Transverse colon (tissue), 4 donors: ENCODE results near the gene INPP5F.

ENCODE experiments used
- POLR2AphosphoS5 ChIP-seq, 3 donors: sonication (generic); formaldehyde crosslinking; IDR thresholded peaks; one replicate each; pipeline ENCODE4 v1.6.1; 2016; ENCODE audit warnings: antibody characterized with exemption in 3 of 3
- TF ChIP-seq, protein P1 (sequence below), 5 experiments: fragments of 200-600 bp in 3 of 5; fragments of 450-650 bp in 2 of 5; sonication (generic) in 3 of 5; IDR thresholded peaks; 1 replicate in 2 of 5; 2 replicates in 3 of 5; pipeline ENCODE4 v1.5.1; 2016 to 2017; ENCODE audit warnings: antibody characterized with exemption in 5 of 5, inconsistent platforms in 3 of 5, mild to moderate bottlenecking in 2 of 5, moderate library complexity in 1 of 5

- TF ChIP-seq, protein P1, sequence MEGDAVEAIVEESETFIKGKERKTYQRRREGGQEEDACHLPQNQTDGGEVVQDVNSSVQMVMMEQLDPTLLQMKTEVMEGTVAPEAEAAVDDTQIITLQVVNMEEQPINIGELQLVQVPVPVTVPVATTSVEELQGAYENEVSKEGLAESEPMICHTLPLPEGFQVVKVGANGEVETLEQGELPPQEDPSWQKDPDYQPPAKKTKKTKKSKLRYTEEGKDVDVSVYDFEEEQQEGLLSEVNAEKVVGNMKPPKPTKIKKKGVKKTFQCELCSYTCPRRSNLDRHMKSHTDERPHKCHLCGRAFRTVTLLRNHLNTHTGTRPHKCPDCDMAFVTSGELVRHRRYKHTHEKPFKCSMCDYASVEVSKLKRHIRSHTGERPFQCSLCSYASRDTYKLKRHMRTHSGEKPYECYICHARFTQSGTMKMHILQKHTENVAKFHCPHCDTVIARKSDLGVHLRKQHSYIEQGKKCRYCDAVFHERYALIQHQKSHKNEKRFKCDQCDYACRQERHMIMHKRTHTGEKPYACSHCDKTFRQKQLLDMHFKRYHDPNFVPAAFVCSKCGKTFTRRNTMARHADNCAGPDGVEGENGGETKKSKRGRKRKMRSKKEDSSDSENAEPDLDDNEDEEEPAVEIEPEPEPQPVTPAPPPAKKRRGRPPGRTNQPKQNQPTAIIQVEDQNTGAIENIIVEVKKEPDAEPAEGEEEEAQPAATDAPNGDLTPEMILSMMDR (IDR thresholded peaks at IDR 0.05), result no peak
- TF ChIP-seq POLR2AphosphoS5 (IDR thresholded peaks at IDR 0.05), result no peak
Observed at GRCh38 chr10:119736220-119736619, 10.4 kb downstream of the INPP5F start.
